DMS153 treated with DMSO at 0.1 percent for 48 hours (cell line): ENCODE results near the gene MOB2.

Experiments
- DNase-seq: peaks from one replicate; lab custom pipeline; 2025; ENCODE audit not compliant: unreplicated experiment; lab: John Stamatoyannopoulos, UW

The MOB2 gene, protein sequence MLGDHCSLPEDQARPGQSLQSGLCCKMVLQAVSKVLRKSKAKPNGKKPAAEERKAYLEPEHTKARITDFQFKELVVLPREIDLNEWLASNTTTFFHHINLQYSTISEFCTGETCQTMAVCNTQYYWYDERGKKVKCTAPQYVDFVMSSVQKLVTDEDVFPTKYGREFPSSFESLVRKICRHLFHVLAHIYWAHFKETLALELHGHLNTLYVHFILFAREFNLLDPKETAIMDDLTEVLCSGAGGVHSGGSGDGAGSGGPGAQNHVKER

DNA sequence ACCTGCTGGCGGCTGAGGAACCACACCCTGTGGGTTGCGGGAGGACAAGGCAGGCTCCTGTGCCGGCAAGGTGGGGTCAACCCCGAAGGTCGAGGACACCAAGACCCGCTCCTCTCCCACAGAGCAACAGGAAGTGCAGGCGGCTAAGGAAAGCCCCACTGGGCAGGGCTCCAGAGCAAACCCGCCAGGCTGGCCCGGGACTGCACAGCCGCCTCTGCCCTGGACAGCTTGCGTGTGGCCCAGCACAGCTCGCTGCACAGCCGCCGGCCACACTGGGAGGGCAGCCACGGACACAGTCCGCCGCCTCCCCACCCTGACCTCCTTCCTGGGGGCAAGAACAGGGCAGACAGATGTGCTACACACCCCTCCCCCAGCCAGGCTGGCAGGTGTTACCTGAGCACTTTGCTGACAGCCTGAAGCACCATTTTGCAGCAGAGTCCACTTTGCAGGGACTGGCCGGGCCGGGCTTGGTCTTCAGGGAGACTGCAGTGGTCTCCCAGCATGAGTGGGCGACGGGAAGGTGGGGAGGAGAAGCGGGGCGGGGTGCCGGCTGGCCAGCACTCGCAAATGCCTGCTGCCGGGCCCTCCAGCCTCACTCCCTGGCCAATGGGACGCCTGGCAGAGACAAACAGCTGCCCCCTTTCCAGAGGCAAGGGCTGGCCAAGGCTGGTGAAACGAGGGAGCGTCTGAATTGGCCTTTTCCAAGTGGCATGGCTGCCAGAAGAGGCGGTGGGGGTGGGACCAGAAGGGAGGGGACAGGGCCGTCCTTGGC is at the start of gene MOB2:
TSS of gene MOB2 (minus strand) at position 726 of the 772 bp plus-strand sequence. CDS start at position 503, 223 bp downstream.
- no peak for DNase-seq

DNA sequence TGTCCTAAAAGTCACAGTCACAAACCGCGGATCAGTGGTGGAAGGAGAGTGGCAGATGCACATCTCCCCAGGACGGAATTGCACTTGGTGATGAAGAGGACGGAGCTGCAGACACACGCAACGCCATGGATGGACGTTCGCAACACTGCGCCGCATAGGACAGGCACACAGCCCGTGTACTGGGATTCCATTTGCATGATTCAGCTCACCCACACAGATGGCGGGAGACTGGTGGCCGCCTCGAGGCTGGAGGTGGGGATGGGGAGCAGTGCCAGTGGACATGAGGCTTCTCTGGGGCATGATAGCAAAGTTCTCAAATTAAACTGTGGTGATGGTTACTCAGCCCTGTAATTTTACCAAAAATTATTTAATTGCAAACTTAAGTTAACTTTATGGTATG is 48.1 kb upstream of the MOB2 start:
- no peak for DNase-seq

DNA sequence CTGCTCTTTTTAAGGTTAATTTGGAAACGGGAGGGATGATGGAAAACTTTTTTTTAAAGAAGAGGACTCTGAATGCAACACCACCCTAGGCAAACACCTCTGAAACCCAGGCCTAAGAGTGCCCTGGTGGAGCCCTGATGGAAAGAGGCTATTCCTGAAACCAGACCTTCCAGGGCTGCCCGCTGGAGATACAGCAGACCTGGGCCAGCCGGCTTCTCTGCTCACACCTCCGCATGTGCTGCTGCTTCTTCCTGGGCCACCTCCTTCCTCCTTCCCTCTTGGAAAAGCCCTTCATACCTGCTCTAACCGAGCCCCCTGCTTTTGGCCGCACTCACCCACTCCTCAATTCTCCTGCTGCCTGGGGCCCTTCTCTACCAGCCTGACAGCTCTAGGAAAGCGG is 47.6 kb upstream of the MOB2 start:
- no peak for DNase-seq

DNA sequence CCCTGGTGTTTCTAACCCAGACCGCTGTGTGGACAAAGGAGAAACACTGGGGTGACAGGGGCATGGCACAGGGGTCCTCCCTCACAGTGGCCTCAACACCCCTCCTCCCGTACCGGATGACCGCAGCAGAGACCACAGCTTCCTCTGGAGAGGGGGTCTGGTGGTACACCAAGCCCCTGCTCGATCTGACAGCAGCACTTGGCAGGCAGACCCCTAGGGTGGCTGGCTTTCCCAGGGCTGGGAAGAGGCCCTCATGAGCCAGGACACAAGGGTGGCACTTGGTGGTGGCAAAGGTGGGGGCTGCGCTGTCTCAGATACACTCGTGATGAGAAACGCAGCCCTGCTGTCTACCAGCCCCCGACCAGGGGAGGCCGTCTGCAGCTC is 46.8 kb upstream of the MOB2 start:
- no peak for DNase-seq

DNA sequence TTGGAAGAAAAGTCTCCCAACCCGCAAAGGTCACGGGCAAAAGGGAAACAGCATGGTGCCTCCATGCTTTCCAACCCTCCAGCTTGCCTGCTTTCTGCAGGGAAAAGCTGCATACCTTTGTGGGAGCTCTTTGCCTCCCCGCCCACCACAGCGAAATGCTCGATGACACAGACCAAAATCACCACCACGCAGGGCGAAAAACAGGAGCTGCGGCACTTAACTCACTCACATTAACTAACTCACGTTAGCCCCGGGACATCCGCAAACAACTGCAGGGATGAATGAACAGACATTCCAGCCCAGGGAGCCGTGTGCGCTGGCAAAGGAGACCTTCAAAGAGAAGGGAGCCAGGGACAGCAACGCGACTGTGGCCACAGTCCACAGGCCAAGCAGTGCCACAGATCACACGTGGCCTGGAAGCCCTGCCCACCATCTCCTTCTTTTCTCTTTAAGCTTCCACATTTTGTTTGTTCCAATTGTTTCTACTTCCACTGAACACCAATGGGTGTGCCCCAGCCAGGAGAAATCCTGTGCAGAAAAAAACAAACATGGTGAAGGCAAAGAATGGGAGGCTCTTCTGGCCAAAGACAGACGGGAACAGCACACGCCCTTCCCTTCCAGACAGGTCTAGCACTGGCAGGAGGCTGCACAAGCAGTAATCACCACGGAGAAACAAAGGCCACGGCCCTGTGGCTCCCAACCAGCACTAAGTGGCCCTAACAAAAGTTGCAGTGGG is 46.2 kb upstream of the MOB2 start:
- DNase-seq, result no peak

DNA sequence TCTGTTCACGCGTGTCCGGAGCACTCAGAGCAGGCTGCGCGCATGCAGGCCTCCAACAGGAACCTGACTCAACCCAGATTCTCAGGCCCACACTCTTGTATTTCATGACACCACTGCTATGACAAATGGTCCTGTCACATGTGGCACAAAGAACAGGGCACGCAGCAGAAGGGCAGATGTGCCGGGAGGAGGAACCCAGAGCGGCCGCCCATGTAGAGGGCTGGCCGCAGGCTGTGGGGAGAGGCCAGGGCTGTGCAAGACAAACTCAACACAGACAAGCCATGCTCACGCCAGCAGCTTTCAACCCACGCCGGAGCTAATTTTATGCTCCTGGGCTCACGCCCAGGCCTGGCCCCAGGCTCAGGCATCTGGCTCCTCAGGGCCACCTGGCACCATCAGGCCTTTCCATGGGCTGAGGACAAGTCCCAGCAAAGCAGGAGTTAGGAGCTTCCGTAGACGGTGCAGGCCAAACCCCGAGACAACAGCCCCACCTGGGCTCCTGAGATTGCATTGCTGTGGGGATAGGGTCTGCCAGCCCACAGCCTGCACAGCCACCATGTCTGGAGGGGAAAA is 45.5 kb upstream of the MOB2 start:
- no peak for DNase-seq

DNA sequence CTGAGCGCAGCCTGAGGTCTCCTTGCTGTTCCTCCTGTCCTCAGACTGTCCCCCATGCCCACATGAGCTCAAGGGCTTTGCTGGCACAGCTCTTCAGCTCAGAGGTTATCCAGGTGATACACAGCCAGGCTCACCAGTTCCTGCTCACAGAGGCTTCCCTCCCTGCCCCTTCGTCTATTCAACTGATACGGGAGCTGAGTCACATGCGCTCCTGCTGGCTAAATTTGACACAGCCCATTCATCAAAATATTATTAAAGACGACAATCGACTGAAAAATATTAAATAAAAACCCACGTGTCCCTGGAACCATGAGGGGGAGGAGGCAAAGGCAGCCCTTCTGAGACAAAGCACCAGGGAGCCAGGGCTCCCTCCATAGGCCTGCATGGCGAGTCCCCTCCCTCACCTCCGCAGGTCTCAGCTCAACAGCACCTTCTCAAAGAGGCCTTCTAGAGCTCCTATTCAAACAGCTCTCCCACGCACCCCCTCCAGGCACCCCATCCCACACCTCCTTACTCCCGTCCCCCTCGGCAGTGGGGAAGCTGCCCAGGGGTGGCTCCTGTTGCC is 45.0 kb upstream of the MOB2 start:
- DNase-seq, result no peak

DNA sequence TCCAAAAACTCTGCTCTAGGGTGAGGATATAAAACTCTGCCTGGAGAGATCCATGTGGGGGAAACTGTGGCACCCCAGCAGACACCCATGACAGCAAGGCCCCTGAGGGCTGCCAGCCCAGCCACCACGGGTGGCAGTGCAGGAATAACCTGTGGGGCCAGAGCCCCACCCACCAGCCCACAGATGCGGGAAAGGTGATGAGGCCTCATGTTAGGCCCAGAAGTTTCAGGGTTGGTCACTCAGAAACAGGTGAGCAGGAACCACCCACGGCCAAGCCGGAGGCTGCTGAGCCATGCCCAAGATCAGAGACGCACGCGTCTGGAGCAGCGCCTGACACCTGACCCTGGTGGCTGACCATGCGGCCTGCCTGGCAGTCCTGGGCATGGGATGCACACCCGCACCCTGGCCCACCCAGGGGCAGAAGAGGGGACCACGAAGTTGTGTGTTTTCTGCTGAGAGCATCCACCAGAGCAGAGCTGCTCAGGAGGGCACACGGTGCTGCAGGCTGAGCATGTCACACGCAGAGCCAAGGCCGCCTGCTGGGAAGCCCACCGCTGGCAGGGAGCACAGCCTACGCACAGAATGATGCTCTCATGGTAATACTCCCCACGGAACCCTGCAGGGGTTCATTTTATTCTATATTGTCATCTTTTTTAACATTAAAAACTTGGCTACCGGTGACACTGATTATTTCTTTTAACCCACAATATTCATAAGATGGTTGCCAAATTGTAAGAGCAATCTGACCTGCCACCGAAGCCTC is 44.3 kb upstream of the MOB2 start:
- no peak for DNase-seq

DNA sequence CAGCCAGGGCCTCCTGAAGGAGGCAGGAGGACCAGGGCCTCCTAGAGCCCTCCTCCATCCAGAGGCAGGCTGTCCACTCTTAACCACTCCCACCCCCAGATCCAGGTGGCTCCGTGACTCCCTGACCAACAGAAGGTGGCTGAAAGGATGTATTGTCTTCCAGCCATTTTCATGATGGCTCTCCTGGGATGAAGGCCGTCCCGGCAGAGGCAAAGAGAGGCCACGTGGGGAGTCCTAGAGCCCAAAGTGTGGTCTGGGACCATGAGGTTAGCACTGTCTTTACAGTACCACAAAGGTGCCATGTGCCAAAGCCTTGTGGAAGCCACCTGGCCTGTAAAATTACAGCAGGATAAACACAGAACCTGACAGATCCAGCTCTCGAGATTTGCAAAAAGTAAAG is 43.2 kb upstream of the MOB2 start:
- DNase-seq, result no peak

DNA sequence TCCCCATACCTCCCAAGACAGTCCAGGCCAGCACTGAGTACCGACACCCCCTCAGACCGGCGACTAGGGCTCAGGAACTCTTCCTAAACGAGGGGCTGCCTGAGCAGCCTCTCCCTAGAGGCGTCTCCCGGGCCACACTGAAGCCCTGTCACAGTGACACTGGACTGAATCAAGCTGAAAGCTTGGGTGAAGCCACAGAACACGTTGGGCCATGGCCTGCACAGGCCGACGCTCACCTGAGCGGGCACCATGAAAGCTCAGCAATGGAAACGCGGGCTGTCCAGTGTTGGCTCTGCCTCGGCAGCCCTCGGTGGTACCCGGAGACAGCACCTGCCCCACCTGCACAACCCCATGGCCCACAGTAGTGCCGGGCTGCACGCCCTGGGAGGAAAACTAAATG is 42.7 kb upstream of the MOB2 start:
- no peak for DNase-seq

DNA sequence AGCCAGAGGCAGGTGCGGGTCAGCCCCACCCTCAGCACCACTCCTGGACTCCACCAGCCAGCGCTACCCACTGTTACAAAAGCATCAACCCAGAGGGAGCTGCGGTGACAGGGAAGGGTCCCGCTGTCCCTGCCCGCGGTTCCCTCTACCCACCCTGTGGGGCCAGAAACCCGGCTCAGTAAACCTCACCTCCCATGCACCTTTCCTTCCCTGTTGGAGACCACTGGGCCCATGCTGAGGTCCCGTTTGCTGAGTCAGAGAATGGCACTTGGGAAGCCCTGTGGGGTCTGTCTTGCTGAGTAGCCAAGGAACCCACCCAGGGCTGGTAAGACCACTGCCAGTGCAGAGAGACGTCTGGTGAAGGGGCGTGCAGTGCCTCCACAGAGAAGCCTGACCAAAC is 42.1 kb upstream of the MOB2 start:
- DNase-seq, result no peak

DNA sequence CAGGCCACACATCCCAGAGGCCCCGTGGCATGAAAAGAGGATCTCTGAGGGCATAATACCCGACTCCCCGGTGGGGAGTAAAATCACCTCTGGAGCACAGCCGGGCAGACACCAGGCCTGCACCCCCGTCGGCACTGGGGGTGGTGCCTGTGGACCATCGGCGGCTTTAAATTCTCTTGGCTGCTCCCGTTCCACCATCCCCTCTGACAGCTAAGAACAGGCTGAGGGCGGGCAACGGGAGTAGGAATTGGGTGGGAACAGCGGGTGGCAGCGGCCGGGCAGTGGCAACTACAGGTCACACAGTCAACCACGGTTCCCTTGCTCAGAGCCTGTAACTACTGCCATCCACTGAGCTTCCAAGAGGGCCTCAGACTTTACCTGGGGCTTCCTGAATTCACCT is 40.2 kb upstream of the MOB2 start:
- DNase-seq, result no peak

DNA sequence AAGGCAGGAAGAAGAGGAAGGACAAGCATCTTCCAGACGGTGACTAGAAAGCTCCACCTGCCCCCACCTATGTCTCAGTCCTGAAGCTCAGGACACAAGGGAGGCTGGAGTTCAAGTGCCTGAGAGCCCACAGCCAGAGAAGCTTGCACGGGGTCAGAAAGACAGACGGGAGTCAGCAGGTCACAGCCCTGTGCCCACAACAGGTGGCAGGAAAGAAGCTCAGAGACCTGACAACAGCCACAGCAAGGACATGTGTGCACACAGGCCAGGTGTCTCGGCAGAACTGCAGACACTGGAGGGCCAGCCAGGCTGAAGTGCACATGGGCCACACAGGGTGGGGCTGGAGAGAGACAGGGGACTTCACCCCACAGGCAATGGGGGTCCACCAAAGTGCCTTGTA is 37.2 kb upstream of the MOB2 start:
- DNase-seq, result no peak

DNA sequence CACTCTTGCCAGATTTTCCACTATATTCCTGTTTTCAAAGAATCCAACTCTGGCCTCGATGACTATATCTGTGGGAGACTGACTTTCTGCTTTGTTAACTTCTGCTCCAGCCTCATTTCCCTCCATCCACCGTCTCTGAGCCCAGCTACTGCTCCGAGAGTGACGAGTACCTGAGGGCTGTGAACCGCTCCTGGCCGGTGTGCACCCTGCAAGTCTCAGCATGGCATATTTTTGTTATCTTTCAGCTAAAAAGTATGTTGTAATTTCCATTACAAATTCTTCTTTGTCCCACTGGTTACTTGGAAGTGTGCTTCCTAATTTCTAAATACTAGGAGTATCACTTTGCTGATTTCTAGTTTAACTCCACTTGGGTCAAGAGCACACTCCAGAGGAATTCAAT is 36.5 kb upstream of the MOB2 start:
- no peak for DNase-seq

DNA sequence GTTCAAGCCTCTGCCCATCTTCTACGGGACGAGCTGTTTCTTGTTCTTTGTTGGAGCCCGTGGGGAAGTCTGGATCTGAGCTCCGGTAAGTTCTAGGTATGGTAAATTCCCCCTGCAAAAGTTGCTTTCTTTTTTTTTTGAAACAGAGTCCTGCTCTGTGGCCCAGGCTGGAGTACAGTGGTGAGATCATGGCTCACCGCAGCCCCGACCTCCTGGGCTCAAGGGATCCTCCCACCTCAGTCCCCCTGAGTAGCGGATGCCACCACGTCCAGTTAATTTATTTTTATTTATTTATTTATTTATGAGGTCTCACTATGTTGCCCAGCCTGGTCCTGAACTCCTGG is 35.5 kb upstream of the MOB2 start:
- no peak for DNase-seq

DNA sequence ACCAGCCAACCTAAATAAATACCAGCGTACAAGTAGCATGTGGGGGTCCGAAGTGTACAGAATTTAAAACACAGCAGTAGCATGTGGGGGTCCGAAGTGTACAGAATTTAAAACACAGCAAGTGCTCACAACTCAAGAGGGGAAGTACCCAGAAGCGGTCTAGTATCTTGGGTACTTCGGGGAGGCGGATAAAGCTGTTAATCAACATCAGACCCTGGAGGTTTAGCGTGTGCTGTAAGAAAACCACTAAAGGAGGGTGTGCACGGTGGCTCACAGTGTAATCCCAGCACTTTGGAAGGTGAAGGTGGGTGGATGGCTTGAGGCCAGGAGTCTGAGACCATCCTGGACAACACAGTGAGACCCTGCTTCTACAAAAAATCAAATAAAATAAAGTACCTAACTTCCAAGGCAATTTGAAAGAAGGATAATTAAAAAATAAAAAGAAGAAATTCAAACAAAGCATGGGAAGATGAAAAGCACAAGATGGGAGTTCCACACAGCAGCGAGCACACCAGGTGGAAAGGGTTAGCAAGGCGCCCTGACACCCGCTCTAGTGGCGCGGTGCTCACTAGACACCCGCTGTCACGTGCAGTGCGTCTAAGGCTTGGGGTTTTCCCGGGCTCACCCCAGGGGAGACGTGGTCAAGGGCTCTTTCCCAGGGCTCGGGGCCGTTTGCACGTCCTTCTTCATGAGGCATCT is 35.0 kb upstream of the MOB2 start:
- DNase-seq, result no peak

DNA sequence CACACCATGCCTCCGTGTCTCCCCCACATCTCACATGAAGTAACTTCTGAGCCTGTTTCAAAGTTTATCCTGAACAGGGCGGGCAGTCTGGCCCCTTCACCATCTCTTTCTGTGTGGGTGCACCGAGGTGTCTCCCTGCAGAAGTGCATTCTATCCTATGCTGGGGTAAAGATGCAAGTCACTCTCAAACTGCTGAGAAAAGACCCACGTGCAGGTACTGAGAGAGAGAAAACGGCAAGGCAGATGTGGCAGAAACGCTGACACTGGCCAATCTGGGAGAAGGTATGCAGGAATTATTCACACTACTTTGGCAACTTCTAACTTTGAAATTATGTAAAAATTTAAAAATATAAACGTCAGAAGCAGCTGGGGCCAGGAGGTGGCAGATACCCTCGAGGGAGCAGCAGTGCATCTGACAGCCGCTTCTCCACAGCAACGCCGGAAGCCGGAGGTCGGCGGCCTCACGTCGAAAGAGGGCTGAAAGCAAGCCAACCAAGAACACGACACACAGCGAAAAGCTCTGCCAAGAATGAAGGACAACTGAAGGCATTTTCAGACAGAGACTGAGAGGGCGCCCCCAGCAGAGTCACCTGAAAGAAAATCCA is 34.2 kb upstream of the MOB2 start:
- DNase-seq, result no peak

DNA sequence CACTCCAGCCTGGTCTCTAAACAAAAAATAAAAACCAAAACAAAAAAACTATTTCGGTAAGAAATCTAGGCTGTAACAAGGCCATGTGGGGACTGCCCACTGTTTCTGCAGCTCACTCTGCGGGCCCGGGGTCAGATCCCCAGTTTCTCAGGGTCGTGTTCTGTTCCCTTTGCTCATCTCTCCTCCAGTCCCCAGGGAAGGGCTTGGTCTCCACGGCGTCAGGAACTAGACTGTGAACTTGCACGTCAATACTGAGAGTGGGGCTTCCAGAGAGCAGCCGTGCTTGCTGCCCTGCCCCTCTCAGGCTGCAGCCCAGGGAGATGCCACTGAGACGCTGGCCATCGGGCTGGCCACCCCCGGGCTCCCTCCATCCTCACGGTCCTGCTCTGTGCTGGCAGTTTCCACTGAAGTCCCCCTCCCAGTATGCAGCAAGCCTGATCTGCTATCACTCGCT is 33.7 kb upstream of the MOB2 start:
- no peak for DNase-seq
